HepG2 (cell line): ENCODE measurements around the gene CCDC120.

Experiments
- CREM ChIP-seq, 2 experiments: sonication (generic) in 1 of 2; formaldehyde crosslinking in 1 of 2; IDR thresholded peaks; 2 replicates each; pipeline versions ENCODE4 v1.4.0 to v1.6.1; 2016 to 2020; ENCODE audit warnings: antibody characterized with exemption in 1 of 2, mild to moderate bottlenecking in 1 of 2, missing genetic modification reagents in 1 of 2
- EZH2 ChIP-seq: conservative IDR thresholded peaks from 2 replicates; pipeline ENCODE4 v1.6.1; 2012; ENCODE audit warnings: mild to moderate bottlenecking, low read depth, low read length, moderate library complexity
- HNRNPL ChIP-seq: fragments of 200-400 bp; formaldehyde crosslinking; IDR thresholded peaks from 2 replicates; pipeline ENCODE4 v1.6.1; 2017; ENCODE audit warnings: mild to moderate bottlenecking, low read depth, low read length
- TAF1 ChIP-seq: sonication (generic); formaldehyde crosslinking; IDR thresholded peaks from 2 replicates; pipeline ENCODE4 v1.4.0; 2020; ENCODE audit warnings: missing genetic modification reagents
- YY1 ChIP-seq: IDR thresholded peaks from 2 replicates; pipeline ENCODE4 v1.6.1; 2011; ENCODE audit warnings: low read length, low read depth, moderate library complexity, mild to moderate bottlenecking; ENCODE audit not compliant: insufficient read depth, insufficient replicate concordance
- TF ChIP-seq, protein P1 (sequence below): sonication (generic); formaldehyde crosslinking; IDR thresholded peaks from 2 replicates; pipeline ENCODE4 v1.5.0; 2020; ENCODE audit warnings: mild to moderate bottlenecking, missing genetic modification reagents, moderate library complexity
- TF ChIP-seq, protein P2 (sequence below): sonication (generic); formaldehyde crosslinking; IDR thresholded peaks from 2 replicates; pipeline ENCODE4 v1.9.0; 2022; ENCODE audit warnings: low read depth, missing genetic modification reagents
- TF ChIP-seq, protein P3 (sequence below): sonication (generic); formaldehyde crosslinking; IDR thresholded peaks from 2 replicates; pipeline ENCODE4 v1.4.0; 2020; ENCODE audit warnings: missing genetic modification reagents, borderline replicate concordance
- TF ChIP-seq, protein P4 (sequence below): sonication (generic); formaldehyde crosslinking; IDR thresholded peaks from 2 replicates; pipeline ENCODE4 v1.5.0; 2020; ENCODE audit warnings: missing genetic modification reagents, mild to moderate bottlenecking, borderline replicate concordance
- TF ChIP-seq, protein P5 (sequence below): sonication (generic); formaldehyde crosslinking; IDR thresholded peaks from 2 replicates; pipeline ENCODE4 v1.8.0; 2022; ENCODE audit warnings: mild to moderate bottlenecking, missing genetic modification reagents, moderate library complexity

DNA sequence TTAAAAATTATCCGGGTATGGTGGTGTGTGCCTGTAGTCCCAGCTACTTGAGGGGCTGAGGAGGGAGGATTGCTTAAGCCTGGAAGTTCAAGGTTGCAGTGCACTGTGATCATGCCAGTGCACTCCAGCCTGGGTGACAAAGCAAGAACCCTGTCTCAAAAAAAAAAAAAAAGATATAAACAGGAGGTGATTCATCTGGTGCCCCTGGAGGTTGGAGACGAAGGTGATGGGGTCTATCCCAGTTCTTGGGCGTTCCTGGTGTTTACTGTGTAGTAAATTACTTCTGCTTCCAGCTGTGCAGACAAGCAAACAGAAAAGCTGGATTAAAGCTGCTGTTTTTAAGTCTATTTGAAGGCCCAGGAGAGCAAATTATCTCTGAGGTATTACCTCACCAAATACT lies 44.8 kb downstream of the CCDC120 start:
- TF ChIP-seq, protein P1, sequence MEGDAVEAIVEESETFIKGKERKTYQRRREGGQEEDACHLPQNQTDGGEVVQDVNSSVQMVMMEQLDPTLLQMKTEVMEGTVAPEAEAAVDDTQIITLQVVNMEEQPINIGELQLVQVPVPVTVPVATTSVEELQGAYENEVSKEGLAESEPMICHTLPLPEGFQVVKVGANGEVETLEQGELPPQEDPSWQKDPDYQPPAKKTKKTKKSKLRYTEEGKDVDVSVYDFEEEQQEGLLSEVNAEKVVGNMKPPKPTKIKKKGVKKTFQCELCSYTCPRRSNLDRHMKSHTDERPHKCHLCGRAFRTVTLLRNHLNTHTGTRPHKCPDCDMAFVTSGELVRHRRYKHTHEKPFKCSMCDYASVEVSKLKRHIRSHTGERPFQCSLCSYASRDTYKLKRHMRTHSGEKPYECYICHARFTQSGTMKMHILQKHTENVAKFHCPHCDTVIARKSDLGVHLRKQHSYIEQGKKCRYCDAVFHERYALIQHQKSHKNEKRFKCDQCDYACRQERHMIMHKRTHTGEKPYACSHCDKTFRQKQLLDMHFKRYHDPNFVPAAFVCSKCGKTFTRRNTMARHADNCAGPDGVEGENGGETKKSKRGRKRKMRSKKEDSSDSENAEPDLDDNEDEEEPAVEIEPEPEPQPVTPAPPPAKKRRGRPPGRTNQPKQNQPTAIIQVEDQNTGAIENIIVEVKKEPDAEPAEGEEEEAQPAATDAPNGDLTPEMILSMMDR (CRISPR knock-in tag), result no peak
- TF ChIP-seq YY1 (no peak), CREM (IDR thresholded peaks at IDR 0.05) (no peak), CREM (CRISPR knock-in tag; IDR thresholded peaks at IDR 0.05) (no peak), TAF1 (no peak), EZH2 (no peak), HNRNPL (no peak)
- TF ChIP-seq, protein P2, sequence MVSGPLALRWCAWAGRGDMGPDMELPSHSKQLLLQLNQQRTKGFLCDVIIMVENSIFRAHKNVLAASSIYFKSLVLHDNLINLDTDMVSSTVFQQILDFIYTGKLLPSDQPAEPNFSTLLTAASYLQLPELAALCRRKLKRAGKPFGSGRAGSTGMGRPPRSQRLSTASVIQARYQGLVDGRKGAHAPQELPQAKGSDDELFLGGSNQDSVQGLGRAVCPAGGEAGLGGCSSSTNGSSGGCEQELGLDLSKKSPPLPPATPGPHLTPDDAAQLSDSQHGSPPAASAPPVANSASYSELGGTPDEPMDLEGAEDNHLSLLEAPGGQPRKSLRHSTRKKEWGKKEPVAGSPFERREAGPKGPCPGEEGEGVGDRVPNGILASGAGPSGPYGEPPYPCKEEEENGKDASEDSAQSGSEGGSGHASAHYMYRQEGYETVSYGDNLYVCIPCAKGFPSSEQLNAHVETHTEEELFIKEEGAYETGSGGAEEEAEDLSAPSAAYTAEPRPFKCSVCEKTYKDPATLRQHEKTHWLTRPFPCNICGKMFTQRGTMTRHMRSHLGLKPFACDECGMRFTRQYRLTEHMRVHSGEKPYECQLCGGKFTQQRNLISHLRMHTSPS (CRISPR knock-in tag), result no peak
- TF ChIP-seq, protein P3, sequence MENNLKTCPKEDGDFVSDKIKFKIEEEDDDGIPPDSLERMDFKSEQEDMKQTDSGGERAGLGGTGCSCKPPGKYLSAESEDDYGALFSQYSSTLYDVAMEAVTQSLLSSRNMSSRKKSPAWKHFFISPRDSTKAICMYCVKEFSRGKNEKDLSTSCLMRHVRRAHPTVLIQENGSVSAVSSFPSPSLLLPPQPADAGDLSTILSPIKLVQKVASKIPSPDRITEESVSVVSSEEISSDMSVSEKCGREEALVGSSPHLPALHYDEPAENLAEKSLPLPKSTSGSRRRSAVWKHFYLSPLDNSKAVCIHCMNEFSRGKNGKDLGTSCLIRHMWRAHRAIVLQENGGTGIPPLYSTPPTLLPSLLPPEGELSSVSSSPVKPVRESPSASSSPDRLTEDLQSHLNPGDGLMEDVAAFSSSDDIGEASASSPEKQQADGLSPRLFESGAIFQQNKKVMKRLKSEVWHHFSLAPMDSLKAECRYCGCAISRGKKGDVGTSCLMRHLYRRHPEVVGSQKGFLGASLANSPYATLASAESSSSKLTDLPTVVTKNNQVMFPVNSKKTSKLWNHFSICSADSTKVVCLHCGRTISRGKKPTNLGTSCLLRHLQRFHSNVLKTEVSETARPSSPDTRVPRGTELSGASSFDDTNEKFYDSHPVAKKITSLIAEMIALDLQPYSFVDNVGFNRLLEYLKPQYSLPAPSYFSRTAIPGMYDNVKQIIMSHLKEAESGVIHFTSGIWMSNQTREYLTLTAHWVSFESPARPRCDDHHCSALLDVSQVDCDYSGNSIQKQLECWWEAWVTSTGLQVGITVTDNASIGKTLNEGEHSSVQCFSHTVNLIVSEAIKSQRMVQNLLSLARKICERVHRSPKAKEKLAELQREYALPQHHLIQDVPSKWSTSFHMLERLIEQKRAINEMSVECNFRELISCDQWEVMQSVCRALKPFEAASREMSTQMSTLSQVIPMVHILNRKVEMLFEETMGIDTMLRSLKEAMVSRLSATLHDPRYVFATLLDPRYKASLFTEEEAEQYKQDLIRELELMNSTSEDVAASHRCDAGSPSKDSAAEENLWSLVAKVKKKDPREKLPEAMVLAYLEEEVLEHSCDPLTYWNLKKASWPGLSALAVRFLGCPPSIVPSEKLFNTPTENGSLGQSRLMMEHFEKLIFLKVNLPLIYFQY, result no peak
- TF ChIP-seq, protein P4, sequence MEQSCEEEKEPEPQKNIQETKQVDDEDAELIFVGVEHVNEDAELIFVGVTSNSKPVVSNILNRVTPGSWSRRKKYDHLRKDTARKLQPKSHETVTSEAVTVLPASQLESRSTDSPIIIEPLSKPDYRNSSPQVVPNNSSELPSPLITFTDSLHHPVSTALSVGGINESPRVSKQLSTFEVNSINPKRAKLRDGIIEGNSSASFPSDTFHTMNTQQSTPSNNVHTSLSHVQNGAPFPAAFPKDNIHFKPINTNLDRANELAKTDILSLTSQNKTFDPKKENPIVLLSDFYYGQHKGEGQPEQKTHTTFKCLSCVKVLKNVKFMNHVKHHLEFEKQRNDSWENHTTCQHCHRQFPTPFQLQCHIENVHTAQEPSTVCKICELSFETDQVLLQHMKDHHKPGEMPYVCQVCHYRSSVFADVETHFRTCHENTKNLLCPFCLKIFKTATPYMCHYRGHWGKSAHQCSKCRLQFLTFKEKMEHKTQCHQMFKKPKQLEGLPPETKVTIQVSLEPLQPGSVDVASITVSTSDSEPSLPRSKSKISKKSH (CRISPR knock-in tag), result no peak
- TF ChIP-seq, protein P5, sequence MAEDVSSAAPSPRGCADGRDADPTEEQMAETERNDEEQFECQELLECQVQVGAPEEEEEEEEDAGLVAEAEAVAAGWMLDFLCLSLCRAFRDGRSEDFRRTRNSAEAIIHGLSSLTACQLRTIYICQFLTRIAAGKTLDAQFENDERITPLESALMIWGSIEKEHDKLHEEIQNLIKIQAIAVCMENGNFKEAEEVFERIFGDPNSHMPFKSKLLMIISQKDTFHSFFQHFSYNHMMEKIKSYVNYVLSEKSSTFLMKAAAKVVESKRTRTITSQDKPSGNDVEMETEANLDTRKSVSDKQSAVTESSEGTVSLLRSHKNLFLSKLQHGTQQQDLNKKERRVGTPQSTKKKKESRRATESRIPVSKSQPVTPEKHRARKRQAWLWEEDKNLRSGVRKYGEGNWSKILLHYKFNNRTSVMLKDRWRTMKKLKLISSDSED, result no peak
